H9 (cell line): ENCODE results near the gene PTPRQ. TPM values are rescaled to one million over a fixed set of nuclear protein-coding genes. Genes with fewer than 3 reads are reported as not detected.
A peak's percentile ranks its signal among the peaks of the same experiment; 100 is the strongest.

Experiments used
- DNase-seq: peaks from one replicate; pipeline ENCODE4 v3.0.0-alpha.2; 2017
- H2AFZ ChIP-seq: one replicate; pipeline ENCODE4 v1.6.1; 2013; ENCODE audit warnings: mild to moderate bottlenecking, low read length, control low read depth, moderate library complexity
- H2AK5ac ChIP-seq: 2 replicates; pipeline ENCODE4 v1.6.1; 2013; ENCODE audit warnings: low read length, control low read depth, mixed read lengths; ENCODE audit not compliant: insufficient read length
- H2BK120ac ChIP-seq: one replicate; pipeline ENCODE4 v1.6.1; 2013; ENCODE audit warnings: low read depth, mild to moderate bottlenecking, low read length, control low read depth, inconsistent platforms; ENCODE audit not compliant: poor library complexity, severe bottlenecking
- H2BK12ac ChIP-seq: 2 replicates; pipeline ENCODE4 v1.6.1; 2013; ENCODE audit warnings: low read length, control low read depth, mixed read lengths, low read depth; ENCODE audit not compliant: insufficient read length
- H2BK15ac ChIP-seq: 2 replicates; pipeline ENCODE4 v1.6.1; 2013; ENCODE audit warnings: low read depth, low read length, control low read depth
- H2BK20ac ChIP-seq: one replicate; pipeline ENCODE4 v1.6.1; 2013; ENCODE audit warnings: low read depth, mild to moderate bottlenecking, low read length, control low read depth, inconsistent platforms; ENCODE audit not compliant: poor library complexity, severe bottlenecking
- H2BK5ac ChIP-seq: 2 replicates; pipeline ENCODE4 v1.6.1; 2013; ENCODE audit warnings: low read length, control low read depth, mixed read lengths; ENCODE audit not compliant: insufficient read length
- H3K14ac ChIP-seq: 2 replicates; pipeline ENCODE4 v1.6.1; 2013; ENCODE audit warnings: low read length, control low read depth; ENCODE audit not compliant: insufficient read depth
- H3K18ac ChIP-seq: 2 replicates; pipeline ENCODE4 v1.6.1; 2013; ENCODE audit warnings: low read depth, mild to moderate bottlenecking, mixed read lengths, low read length, control low read depth; ENCODE audit not compliant: insufficient read length
- H3K23ac ChIP-seq: 2 replicates; pipeline ENCODE4 v1.6.1; 2013; ENCODE audit warnings: low read length, control low read depth, mixed read lengths, low read depth; ENCODE audit not compliant: insufficient read length
- H3K23me2 ChIP-seq: 2 replicates; pipeline ENCODE4 v1.6.1; 2013; ENCODE audit warnings: low read depth, mild to moderate bottlenecking, mixed read lengths, low read length, control low read depth; ENCODE audit not compliant: insufficient read length, poor library complexity, severe bottlenecking
- H3K27ac ChIP-seq: 2 replicates; pipeline ENCODE4 v1.5.1; 2013; ENCODE audit warnings: low read length, control low read depth, mixed read lengths, low read depth; ENCODE audit not compliant: insufficient read length
- H3K27me3 ChIP-seq: 2 replicates; pipeline ENCODE4 v1.6.1; 2013; ENCODE audit warnings: low read length, control low read depth, inconsistent platforms; ENCODE audit not compliant: insufficient read depth
- H3K4ac ChIP-seq: 2 replicates; pipeline ENCODE4 v1.6.1; 2013; ENCODE audit warnings: low read depth, mild to moderate bottlenecking, control low read depth, inconsistent platforms, low read length, moderate library complexity
- H3K4me1 ChIP-seq: 2 replicates; pipeline ENCODE4 v1.6.1; 2013; ENCODE audit warnings: low read length, control low read depth, inconsistent platforms; ENCODE audit not compliant: insufficient read depth
- H3K4me2 ChIP-seq: 2 replicates; pipeline ENCODE4 v1.6.1; 2013; ENCODE audit warnings: low read length, control low read depth, mixed read lengths; ENCODE audit not compliant: insufficient read length, insufficient read depth
- H3K56ac ChIP-seq: 2 replicates; pipeline ENCODE4 v1.6.1; 2013; ENCODE audit warnings: low read depth, mild to moderate bottlenecking, mixed read lengths, low read length, control low read depth; ENCODE audit not compliant: insufficient read length
- H3K79me1 ChIP-seq: 2 replicates; pipeline ENCODE4 v1.6.1; 2013; ENCODE audit warnings: low read depth, mild to moderate bottlenecking, moderate library complexity, low read length, control low read depth, inconsistent platforms; ENCODE audit not compliant: insufficient read depth, poor library complexity, severe bottlenecking
- H3K79me2 ChIP-seq: 2 replicates; pipeline ENCODE4 v1.6.1; 2013; ENCODE audit warnings: low read length, control low read depth, inconsistent platforms; ENCODE audit not compliant: insufficient read depth
- H3K9ac ChIP-seq: 2 replicates; pipeline ENCODE4 v1.6.1; 2013; ENCODE audit warnings: low read length, control low read depth, mixed read lengths; ENCODE audit not compliant: insufficient read length; ENCODE audit errors: extremely low read depth
- H3K9me3 ChIP-seq: one replicate; pipeline ENCODE4 v1.6.1; 2013; ENCODE audit warnings: low read depth, low read length, inconsistent platforms; ENCODE audit not compliant: control insufficient read depth
- H3T11ph ChIP-seq: one replicate; pipeline ENCODE4 v1.6.1; 2013; ENCODE audit warnings: mild to moderate bottlenecking, low read length, control low read depth, inconsistent platforms
- H4K20me1 ChIP-seq: one replicate; pipeline ENCODE4 v1.6.1; 2013; ENCODE audit not compliant: control insufficient read depth, insufficient read length, insufficient read depth
- H4K5ac ChIP-seq: 2 replicates; pipeline ENCODE4 v1.6.1; 2013; ENCODE audit warnings: low read depth, mild to moderate bottlenecking, mixed read lengths, low read length, control low read depth; ENCODE audit not compliant: insufficient read length
- H4K8ac ChIP-seq: replicated peaks from 2 replicates; pipeline ENCODE4 v1.6.1; 2013; ENCODE audit warnings: low read length, control low read depth, mixed read lengths, low read depth; ENCODE audit not compliant: insufficient read length
- H4K91ac ChIP-seq: 2 replicates; pipeline ENCODE4 v1.6.1; 2013; ENCODE audit warnings: low read depth, mild to moderate bottlenecking, moderate library complexity, mixed read lengths, low read length, control low read depth; ENCODE audit not compliant: insufficient read length
- H3K27ac Mint-ChIP-seq, 3 experiments: 2 replicates in 2 of 3; 3 replicates in 1 of 3; pipeline ENCODE4 v1.8.0; 2020 to 2021; ENCODE audit warnings: mixed read lengths in 3 of 3, mild to moderate bottlenecking in 1 of 3, moderate library complexity in 1 of 3
- H3K27me3 Mint-ChIP-seq: 2 replicates; pipeline ENCODE4 v1.8.0; 2021; ENCODE audit warnings: low read depth, mild to moderate bottlenecking, moderate library complexity, mixed read lengths
- H3K36me3 Mint-ChIP-seq, 3 experiments: 2 replicates in 2 of 3; 3 replicates in 1 of 3; pipeline ENCODE4 v1.8.0; 2020 to 2021; ENCODE audit warnings: low read depth in 3 of 3, mixed read lengths in 3 of 3; ENCODE audit not compliant: insufficient read depth in 1 of 3
- H3K4me1 Mint-ChIP-seq, 2 experiments: 2 replicates each; pipeline ENCODE4 v1.8.0; 2020; ENCODE audit warnings: mixed read lengths in 2 of 2
- H3K4me3 Mint-ChIP-seq, 2 experiments: 2 replicates in 1 of 2; 3 replicates in 1 of 2; pipeline ENCODE4 v1.8.0; 2020 to 2021; ENCODE audit warnings: mild to moderate bottlenecking in 2 of 2, mixed read lengths in 2 of 2, moderate library complexity in 1 of 2
- H3K9me3 Mint-ChIP-seq, 2 experiments: 2 replicates in 1 of 2; 3 replicates in 1 of 2; pipeline ENCODE4 v1.8.0; 2020; ENCODE audit warnings: mild to moderate bottlenecking in 2 of 2, mixed read lengths in 2 of 2, moderate library complexity in 1 of 2
- CTCF ChIP-seq: fragments of 200-600 bp; sonication (generic); conservative IDR thresholded peaks from 3 replicates; pipeline ENCODE4 v1.8.0; 2021; ENCODE audit warnings: antibody characterized with exemption, mild to moderate bottlenecking
- WGBS: extraction: QIAGEN DNeasy Blood & Tissue Kit; methylation state at CpG from one replicate; pipeline ENCODE4 v1.1.7; 2013; ENCODE audit warnings: missing lambda C conversion rate, low lambda C conversion rate, mixed read lengths; ENCODE audit not compliant: insufficient read length; ENCODE audit errors: extremely low coverage; 5-methylcytosine and 5-hydroxymethylcytosine counted together
- total RNA-seq: library from RNA; stranded (reverse); gene quantifications from 2 replicates; pipeline ENCODE4 v1.2.1, GENCODE V29; 2021

PTPRQ gene
- total RNA-seq, 1 experiment from 2014 or later, result not detected

- TF ChIP-seq CTCF, result no peak
- Histone ChIP-seq H2BK20ac (no peak overlapping the region), H4K5ac (no peak overlapping the region), H3K9ac (no peak overlapping the region), H3K14ac (no peak overlapping the region), H2BK5ac (no peak overlapping the region), H2BK12ac (no peak overlapping the region), H2BK120ac (no peak overlapping the region), H3K27ac (no peak overlapping the region), H2BK15ac (no peak overlapping the region), H3K4me1 (peaks cover 15% of the 10 kb centered on the region), H2AFZ (no peak overlapping the region), H4K20me1 (no peaks in the 10 kb centered on the region), H3K18ac (no peak overlapping the region), H3T11ph (no peak overlapping the region), H3K4ac (no peak overlapping the region), H4K8ac (no peak overlapping the region), H3K4me2 (peak overlapping the region; percentile 52), H3K56ac (no peak overlapping the region), H4K91ac (no peak overlapping the region), H3K23me2 (peaks cover 15% of the 10 kb centered on the region), H3K27me3 (peaks cover 46% of the 10 kb centered on the region; the same call in 1 of the 2 replicates), H3K79me2 (no peaks in the 10 kb centered on the region), H3K79me1 (no peaks in the 10 kb centered on the region), H3K23ac (no peak overlapping the region), H3K9me3 (no peaks in the 10 kb centered on the region), H2AK5ac (no peak overlapping the region)
- Mint-ChIP-seq H3K4me3 (peak overlapping the region; percentile 65 to 81), H3K27me3 (peaks cover 83% of the 10 kb centered on the region), H3K27ac (no peak overlapping the region), H3K4me1 (peaks cover 71% of the 10 kb centered on the region in 2 experiments), H3K36me3 (no peaks in the 10 kb centered on the region), H3K9me3 (no peaks in the 10 kb centered on the region; a peak in 1 of 5 replicates)
- no peak for DNase-seq
- WGBS, result no CpG with 5 or more reads among the region's 4 CpGs
Measured at GRCh38 chr12:80713419-80713818, 269.4 kb downstream of the PTPRQ start.
